Lower leg skin (tissue), 3 donors: Measurements from ENCODE around the gene FBLN2.

Experiments used
- CTCF ChIP-seq, 3 donors: fragments of 450-650 bp; IDR thresholded peaks; one replicate each; pipeline ENCODE4 v1.5.1; 2016; ENCODE audit warnings: antibody characterized with exemption in 3 of 3, mild to moderate bottlenecking in 3 of 3, moderate library complexity in 2 of 3
- POLR2A ChIP-seq, 2 donors: fragments of 450-650 bp; IDR thresholded peaks; one replicate each; pipeline ENCODE4 v1.6.1; 2016 to 2017; ENCODE audit warnings: antibody characterized with exemption in 2 of 2, mild to moderate bottlenecking in 1 of 2, moderate library complexity in 1 of 2

- no peak for TF ChIP-seq CTCF (IDR thresholded peaks at IDR 0.05)
- no peak for TF ChIP-seq POLR2A (IDR thresholded peaks at IDR 0.05)
Measured at GRCh38 chr3:13509816-13510192, 39.1 kb upstream of the FBLN2 start.
